ENCODE data around the gene TWF2. TPM values are rescaled to one million over a fixed set of nuclear protein-coding genes. Genes with fewer than 3 reads are reported as not detected.

The TWF2 gene
- total RNA-seq, 3 donors from 2014 or later = 69.7 to 76.5 (median 72.8) TPM

DNA sequence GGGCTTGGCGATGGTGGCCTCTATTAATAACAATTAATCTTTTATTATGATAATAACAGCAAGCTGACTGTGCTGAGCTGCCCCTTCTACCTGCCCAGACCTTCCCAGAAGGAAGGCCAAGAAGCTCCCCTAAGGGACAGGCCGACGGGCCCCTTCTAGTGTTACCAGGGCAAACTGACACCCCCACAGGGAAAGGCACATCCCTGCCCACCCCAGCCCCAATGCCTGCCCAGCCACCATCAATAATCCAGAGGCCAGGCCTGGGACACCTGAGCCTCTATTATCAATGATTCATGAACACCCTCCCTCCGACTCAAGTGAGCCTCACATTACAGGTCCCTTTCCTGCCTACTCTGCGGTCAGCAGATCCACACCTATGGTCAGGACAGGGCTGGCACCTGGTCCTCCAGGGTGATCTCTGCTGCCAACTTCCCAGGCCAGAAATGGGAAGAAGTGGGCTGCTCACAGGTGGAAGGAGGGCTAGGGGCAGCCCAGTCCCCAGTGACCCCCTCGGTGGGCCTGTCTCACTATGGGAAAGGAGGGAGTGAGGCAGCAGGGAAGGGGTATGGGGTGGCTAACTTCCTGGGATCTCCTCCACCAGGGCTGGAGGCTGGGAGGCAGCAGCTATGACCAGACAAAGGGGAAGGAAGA is 1.8 kb downstream of the TWF2 start:
- Mint-ChIP-seq H3K27me3 (ENCODE audit: low read depth) (no peaks in the 10 kb centered on the region), H3K4me3 (peak overlapping the region; percentile 96), H3K9me3 (no peaks in the 10 kb centered on the region), H3K4me1 (ENCODE audit: low read depth) (peaks cover 83% of the 10 kb centered on the region), H3K36me3 (ENCODE audit: insufficient read depth) (no peaks in the 10 kb centered on the region)
- no peak for DNase-seq
- no peak for ATAC-seq

GRCh38 chr3:52236424-52236886 is 2.5 kb downstream of the TWF2 start:
- H3K9me3 Mint-ChIP-seq = no peaks in the 10 kb centered on the region
- DNase-seq = no peak
- no peaks in the 10 kb centered on the region for H3K27me3 Mint-ChIP-seq (ENCODE audit: low read depth)
- no peak for ATAC-seq
- H3K36me3 Mint-ChIP-seq (ENCODE audit: insufficient read depth) = peaks cover 3% of the 10 kb centered on the region
- H3K4me1 Mint-ChIP-seq (ENCODE audit: low read depth) = peaks cover 82% of the 10 kb centered on the region
- H3K4me3 Mint-ChIP-seq = peak overlapping the region; percentile 16

- Mint-ChIP-seq H3K4me1 (ENCODE audit: low read depth) (peaks cover 69% of the 10 kb centered on the region), H3K9me3 (no peaks in the 10 kb centered on the region), H3K36me3 (ENCODE audit: insufficient read depth) (peaks cover 10% of the 10 kb centered on the region), H3K4me3 (peak overlapping the region; percentile 11), H3K27me3 (ENCODE audit: low read depth) (no peaks in the 10 kb centered on the region)
- ATAC-seq (no peak), DNase-seq (no peak)
Observed at GRCh38 chr3:52234516-52235447, 4.2 kb downstream of the TWF2 start.

DNA sequence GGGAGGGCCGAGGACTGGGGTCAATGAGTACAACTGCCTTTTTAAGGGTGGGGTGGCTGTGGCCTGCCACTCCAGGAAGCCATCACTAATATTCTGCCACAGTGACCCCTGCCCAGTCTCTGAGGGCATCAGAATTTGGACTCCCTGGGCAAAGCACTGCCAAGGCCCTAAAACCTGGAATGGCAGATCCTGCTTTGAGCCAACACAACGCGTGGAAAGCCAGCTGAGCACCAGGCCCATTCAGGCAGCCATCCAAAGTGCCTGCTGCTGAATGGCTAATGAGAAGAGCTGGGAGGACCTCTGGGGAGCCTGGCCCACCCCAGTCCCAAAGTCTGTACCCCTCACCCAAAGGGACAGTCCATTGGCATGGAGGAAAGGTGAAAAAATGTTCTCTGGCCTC is 5.0 kb downstream of the TWF2 start:
- Mint-ChIP-seq H3K36me3 (ENCODE audit: insufficient read depth) (peaks cover 14% of the 10 kb centered on the region), H3K4me1 (ENCODE audit: low read depth) (peaks cover 64% of the 10 kb centered on the region), H3K9me3 (no peaks in the 10 kb centered on the region), H3K27me3 (ENCODE audit: low read depth) (no peaks in the 10 kb centered on the region), H3K4me3 (no peak overlapping the region)
- DNase-seq (no peak), ATAC-seq (no peak)

GRCh38 chr3:52233108-52233591 is 5.8 kb downstream of the TWF2 start:
- H3K4me1 Mint-ChIP-seq (ENCODE audit: low read depth) = peaks cover 59% of the 10 kb centered on the region
- H3K27me3 Mint-ChIP-seq (ENCODE audit: low read depth) = no peaks in the 10 kb centered on the region
- ATAC-seq (no peak), DNase-seq (no peak)
- no peak overlapping the region for H3K4me3 Mint-ChIP-seq
- no peaks in the 10 kb centered on the region for H3K9me3 Mint-ChIP-seq
- peaks cover 14% of the 10 kb centered on the region for H3K36me3 Mint-ChIP-seq (ENCODE audit: insufficient read depth)

GRCh38 chr3:52232279-52233107 is 6.5 kb downstream of the TWF2 start:
- Mint-ChIP-seq H3K36me3 (ENCODE audit: insufficient read depth) (peaks cover 14% of the 10 kb centered on the region), H3K4me1 (ENCODE audit: low read depth) (peaks cover 53% of the 10 kb centered on the region), H3K4me3 (no peak overlapping the region), H3K9me3 (no peaks in the 10 kb centered on the region), H3K27me3 (ENCODE audit: low read depth) (no peaks in the 10 kb centered on the region)
- peak in 1 of 2 donors; percentile 33 for ATAC-seq
- no peak for DNase-seq

DNA sequence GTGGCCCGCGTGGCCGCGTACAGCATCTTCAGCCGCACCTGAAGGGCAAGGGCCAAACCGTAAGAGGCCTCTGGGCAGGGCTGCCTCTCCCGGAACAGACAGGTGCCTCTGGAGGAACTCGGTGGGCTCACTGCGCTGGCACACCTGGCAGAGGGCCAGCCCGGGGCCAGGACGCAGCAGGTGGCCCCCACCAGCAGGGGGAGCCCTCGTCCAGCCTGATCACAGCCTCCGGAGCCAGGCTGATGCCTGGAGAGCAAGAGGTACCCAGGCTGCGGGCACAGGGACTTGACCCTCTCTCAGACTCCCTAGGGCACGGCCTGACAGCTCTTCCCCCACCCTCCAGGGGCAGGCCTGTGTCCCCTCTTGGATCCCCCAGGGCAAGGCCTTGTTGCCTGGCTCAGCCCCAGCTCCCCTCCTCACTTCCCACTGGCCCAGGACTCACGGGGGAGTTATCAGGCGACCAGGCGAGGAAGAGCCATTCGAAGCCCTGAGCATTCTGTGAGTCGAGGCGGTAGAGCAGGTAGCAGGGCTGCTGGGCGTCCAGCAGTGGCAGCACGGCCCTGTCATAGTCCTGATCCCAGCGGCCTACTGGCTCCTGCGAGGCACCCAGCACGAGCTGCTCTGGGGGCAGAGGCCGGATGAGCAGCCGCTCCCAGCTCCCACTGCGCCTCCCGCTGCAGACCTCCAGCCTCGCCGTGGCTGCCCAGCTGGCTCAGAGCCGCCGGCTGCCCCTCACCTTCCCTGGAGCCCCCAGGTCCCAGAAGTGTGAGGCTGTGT is 7.3 kb downstream of the TWF2 start:
- Mint-ChIP-seq H3K9me3 (no peaks in the 10 kb centered on the region), H3K4me3 (no peak overlapping the region), H3K36me3 (ENCODE audit: insufficient read depth) (peaks cover 14% of the 10 kb centered on the region), H3K27me3 (ENCODE audit: low read depth) (no peaks in the 10 kb centered on the region), H3K4me1 (ENCODE audit: low read depth) (peaks cover 50% of the 10 kb centered on the region)
- ATAC-seq (peak; percentile 84 to 85), DNase-seq (peak; percentile 92)

DNA sequence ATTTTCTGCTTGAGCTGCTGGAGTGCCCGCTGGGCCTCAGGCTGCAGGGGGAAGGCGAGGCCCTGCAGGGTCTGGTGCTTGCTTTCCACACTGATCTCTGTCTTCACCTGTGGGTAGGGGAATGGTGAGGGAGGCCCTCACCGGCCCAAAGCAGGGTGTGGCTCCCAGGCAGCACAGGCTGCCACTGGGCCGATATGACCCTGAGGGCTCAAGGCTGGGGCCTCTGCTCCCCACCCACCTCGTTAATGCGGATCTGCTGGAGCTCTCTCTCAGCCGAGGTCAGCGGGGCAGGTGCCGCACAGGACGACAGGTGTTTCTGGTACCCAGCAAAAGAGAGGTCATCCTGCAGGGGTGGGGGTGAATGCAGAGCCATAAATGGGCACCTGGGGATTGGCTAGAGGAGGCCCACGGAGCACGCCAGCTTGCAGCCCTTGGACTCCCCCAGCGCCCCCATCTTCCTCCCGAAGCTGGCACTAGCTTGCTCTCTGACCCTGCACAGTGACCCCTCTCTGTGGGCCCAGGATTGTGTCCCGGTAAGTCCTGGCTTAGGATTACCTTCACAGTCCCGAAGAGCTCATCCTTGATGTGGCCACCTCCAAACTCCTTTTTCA is 8.0 kb downstream of the TWF2 start:
- ATAC-seq (no peak), DNase-seq (no peak)
- Mint-ChIP-seq H3K4me1 (ENCODE audit: low read depth) (peaks cover 50% of the 10 kb centered on the region), H3K9me3 (no peaks in the 10 kb centered on the region), H3K4me3 (no peak overlapping the region), H3K36me3 (ENCODE audit: insufficient read depth) (peaks cover 14% of the 10 kb centered on the region), H3K27me3 (ENCODE audit: low read depth) (no peaks in the 10 kb centered on the region)

- H3K9me3 Mint-ChIP-seq = no peaks in the 10 kb centered on the region
- peaks cover 14% of the 10 kb centered on the region for H3K36me3 Mint-ChIP-seq (ENCODE audit: insufficient read depth)
- no peak for DNase-seq
- no peak for ATAC-seq
- H3K4me3 Mint-ChIP-seq = no peak overlapping the region
- no peaks in the 10 kb centered on the region for H3K27me3 Mint-ChIP-seq (ENCODE audit: low read depth)
- H3K4me1 Mint-ChIP-seq (ENCODE audit: low read depth) = peaks cover 50% of the 10 kb centered on the region
Observed at GRCh38 chr3:52230461-52230860, 8.5 kb downstream of the TWF2 start.

DNA sequence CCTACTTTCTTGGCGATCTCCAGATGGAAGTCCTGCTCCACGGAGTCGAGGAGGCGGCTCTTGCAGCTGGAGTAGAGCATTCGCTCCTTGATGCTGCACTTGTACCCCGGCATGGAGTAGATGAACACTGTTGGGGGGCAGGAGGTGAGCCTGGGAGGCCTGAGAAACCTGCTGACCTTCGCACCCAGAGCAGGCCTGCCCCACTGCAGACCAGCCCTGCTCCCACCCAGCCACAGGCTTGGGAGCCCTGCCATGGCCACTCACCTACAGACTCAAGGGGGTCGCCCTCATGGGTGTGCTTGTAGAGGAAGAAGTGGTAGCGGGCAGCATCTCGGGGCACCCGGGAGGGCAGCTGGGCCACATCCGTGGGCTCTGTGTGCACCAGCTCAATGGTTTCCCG is 9.3 kb downstream of the TWF2 start:
- Mint-ChIP-seq H3K4me3 (no peak overlapping the region), H3K9me3 (no peaks in the 10 kb centered on the region), H3K27me3 (ENCODE audit: low read depth) (no peaks in the 10 kb centered on the region), H3K4me1 (ENCODE audit: low read depth) (peaks cover 50% of the 10 kb centered on the region), H3K36me3 (ENCODE audit: insufficient read depth) (peaks cover 14% of the 10 kb centered on the region)
- DNase-seq (no peak), ATAC-seq (no peak)

- no peaks in the 10 kb centered on the region for H3K27me3 Mint-ChIP-seq (ENCODE audit: low read depth)
- no peak overlapping the region for H3K4me3 Mint-ChIP-seq
- H3K36me3 Mint-ChIP-seq (ENCODE audit: insufficient read depth) = peaks cover 14% of the 10 kb centered on the region
- ATAC-seq = no peak
- no peak for DNase-seq
- H3K9me3 Mint-ChIP-seq = no peaks in the 10 kb centered on the region
- H3K4me1 Mint-ChIP-seq (ENCODE audit: low read depth) = peaks cover 51% of the 10 kb centered on the region
Observed at GRCh38 chr3:52228751-52229291, 10.1 kb downstream of the TWF2 start.

DNA sequence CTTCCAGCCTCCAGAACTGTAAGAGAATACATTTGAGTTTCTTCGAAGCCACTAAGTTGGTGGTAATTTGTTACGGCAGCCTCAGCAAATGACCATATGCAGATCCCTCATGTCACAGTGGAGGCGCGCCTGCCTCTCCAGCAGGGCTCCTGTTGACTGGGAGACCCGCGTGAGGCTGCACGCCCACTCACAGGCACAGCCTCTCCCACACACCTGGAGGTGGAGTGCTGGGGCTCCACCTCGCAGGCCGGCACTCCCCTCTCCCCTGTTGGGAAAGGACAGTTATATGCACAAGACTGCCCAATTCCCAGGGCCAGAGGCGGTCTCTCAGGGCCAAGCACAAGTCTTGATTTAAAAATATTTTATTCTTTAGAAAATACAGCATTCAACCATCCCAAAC is 10.7 kb downstream of the TWF2 start:
- no peak overlapping the region for H3K4me3 Mint-ChIP-seq
- DNase-seq = no peak

DNA sequence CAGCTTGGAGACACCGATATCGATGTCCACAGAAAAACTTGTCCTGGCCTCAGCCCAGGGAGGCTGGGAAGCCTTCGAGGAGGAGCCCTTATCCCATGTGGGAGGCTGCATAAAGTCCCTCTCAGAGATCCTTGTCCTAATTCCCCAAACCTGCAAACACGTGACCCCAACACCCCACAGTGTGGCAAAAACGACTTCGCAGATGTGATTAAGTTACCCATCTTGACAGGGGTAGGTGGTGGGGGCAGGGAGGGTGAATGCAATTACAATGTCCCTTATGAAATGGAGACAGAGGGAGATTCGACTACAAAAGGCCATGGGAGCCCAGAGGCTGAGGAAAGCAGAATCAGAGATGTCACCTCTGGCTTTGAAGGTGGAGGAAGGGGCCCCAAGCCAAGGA is 11.2 kb downstream of the TWF2 start:
- ATAC-seq (no peak), DNase-seq (no peak)
- Mint-ChIP-seq H3K9me3 (no peaks in the 10 kb centered on the region), H3K36me3 (ENCODE audit: insufficient read depth) (peaks cover 14% of the 10 kb centered on the region), H3K4me1 (ENCODE audit: low read depth) (peaks cover 54% of the 10 kb centered on the region), H3K4me3 (no peak overlapping the region), H3K27me3 (ENCODE audit: low read depth) (no peaks in the 10 kb centered on the region)

More for the DNA sequence above, 10.7 kb downstream of the TWF2 start:
- Mint-ChIP-seq H3K4me1 (ENCODE audit: low read depth) (peaks cover 54% of the 10 kb centered on the region), H3K36me3 (ENCODE audit: insufficient read depth) (peaks cover 14% of the 10 kb centered on the region), H3K9me3 (no peaks in the 10 kb centered on the region), H3K27me3 (ENCODE audit: low read depth) (no peaks in the 10 kb centered on the region)
- no peak for ATAC-seq

All from activated T-cell treated with anti-CD3 and anti-CD28 coated beads, Interleukin-2, amount 50 U/mL, for 4 hours (primary cell).